ENCODE data around the gene CLASP1.
"Not testable (repeated sequence)": the region's sequence is repeated elsewhere in the genome, so short reads cannot be mapped to it uniquely, and the experiment has no call there.

The CLASP1 gene

DNA sequence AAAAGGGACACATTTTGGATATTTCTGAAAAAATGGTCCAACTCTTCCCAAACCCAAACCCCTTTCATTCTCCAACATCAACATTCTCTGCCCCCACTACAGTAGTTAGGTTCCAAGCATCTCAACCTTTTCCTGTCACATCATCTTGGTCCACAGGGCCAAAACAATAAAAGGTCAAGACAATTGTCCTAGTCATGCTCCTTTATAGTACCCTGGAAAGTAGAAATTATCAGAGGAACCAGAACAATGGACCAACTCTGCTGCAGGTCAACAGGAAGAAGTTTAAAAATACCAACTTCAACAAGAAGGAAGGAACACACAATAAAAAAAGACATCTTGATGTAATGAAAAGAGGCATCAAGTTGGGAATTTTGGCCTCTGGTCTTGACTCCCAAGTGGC lies 36.1 kb downstream of the CLASP1 start:
- no peak for DNase-seq

DNA sequence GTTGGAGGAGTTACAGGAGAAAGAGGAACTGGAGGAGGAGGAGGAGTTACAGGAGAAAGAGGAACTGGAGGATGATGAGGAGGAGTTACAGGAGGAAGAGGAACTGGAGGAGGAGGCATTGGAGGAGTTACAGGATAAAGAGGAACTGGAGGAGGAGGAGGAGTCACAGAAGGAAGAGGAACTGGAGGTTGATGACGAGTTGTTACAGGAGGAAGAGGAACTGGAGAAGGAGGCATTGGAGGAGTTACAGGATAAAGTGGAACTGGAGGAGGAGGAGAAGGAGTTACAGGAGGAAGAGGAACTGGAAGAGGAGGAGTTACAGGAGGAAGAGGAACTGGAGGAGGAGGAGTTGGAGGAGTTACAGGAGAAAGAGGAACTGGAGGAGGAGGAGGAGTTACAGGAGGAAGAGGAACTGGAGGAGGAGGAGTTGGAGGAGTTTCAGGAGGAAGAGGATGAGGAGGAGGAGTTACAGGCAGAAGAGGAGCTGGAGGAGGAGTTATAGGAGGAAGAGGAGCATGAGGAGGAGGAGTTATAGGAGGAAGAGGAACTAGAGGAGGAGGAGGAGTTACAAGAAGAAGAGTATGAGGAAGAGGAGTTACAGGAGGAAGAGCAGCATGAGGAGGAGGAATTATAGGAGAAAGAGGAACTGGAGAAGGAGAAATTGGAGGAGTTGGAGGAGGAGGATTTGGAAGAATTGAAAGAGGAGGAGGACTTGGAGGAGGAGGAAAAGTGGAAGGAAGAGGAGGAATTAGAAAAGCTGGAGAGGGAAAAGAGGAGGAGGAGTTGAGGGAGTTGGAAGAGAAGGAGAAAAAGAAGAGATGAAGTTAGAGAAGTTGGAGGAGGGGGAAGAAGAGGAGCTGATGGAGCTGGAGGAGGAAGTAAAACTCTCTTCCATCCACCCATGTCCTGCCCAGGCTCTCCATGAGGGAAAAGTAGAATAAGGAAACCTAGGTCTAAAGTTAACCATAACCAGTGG lies 37.2 kb downstream of the CLASP1 start:
- DNase-seq, result no peak

DNA sequence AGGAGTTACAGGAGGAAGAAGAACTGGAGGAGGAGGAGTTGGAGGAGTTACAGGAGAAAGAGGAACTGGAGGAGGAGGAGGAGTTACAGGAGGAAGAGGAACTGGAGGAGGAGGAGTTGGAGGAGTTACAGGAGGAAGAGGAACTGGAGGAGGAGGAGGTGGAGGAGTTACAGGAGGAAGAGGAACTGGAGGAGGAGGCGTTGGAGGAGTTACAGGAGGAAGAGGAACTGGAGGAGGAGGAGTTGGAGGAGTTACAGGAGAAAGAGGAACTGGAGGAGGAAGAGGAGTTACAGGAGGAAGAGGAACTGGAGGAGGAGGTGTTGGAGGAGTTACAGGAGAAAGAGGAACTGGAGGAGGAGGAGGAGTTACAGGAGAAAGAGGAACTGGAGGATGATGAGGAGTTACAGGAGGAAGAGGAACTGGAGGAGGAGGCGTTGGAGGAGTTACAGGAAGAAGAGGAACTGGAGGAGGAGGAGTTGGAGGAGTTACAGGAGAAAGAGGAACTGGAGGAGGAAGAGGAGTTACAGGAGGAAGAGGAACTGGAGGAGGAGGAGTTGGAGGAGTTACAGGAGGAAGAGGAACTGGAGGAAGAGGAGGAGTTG lies 38.1 kb downstream of the CLASP1 start:
- not testable (repeated sequence) for DNase-seq

DNA sequence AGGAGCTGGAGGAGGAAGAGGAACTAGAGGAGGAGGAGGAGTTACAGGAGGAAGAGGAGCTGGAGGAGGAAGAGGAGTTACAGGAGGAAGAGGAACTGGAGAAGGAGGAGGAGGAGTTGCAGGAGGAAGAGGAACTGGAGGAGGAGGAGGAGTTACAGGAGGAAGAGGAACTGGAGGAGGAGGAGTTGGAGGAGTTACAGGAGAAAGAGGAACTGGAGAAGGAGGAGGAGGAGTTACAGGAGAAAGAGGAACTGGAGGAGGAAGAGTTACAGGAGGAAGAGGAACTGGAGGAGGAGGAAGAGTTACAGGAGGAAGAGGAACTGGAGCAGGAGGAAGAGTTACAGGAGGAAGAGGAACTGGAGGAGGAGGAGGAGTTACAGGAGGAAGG lies 38.8 kb downstream of the CLASP1 start:
- not testable (repeated sequence) for DNase-seq

DNA sequence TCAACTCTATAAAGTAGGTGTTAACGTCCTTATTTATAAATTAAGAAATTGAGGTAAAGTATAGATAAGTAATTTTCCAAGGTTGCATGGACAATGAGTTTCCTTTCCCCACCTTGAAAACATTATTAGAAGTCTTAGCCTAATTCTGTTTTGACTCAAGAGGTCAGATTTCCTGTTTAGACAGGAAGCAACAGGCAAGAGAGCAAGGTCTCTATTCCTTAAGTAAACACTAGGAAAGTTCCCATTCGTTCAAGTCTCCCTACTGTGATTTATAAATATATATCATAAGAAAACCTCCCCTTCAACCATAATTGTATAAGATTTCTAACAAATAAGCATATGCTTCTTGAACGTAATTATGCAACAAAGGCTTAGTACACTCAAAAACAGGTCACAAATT lies 40.3 kb downstream of the CLASP1 start:
- no peak for DNase-seq

DNA sequence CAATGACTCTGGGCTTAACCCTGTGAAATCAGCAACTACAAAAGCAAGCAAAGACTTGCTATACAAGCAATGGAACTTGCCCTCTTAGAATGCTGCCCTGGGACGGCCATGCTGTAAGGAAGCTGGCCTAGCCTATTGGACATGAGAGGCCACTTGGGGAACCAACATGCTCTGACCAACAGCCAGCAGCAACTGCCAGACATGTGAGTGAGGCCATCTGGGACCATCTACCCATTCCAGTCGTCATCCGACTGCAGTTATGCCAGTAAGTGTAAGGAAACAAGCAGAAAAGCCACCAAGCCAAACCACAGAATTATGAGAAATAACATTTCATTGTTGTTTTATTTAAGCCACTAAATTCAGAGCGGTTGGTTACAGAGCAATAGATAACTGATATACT lies 40.9 kb downstream of the CLASP1 start:
- no peak for DNase-seq

DNA sequence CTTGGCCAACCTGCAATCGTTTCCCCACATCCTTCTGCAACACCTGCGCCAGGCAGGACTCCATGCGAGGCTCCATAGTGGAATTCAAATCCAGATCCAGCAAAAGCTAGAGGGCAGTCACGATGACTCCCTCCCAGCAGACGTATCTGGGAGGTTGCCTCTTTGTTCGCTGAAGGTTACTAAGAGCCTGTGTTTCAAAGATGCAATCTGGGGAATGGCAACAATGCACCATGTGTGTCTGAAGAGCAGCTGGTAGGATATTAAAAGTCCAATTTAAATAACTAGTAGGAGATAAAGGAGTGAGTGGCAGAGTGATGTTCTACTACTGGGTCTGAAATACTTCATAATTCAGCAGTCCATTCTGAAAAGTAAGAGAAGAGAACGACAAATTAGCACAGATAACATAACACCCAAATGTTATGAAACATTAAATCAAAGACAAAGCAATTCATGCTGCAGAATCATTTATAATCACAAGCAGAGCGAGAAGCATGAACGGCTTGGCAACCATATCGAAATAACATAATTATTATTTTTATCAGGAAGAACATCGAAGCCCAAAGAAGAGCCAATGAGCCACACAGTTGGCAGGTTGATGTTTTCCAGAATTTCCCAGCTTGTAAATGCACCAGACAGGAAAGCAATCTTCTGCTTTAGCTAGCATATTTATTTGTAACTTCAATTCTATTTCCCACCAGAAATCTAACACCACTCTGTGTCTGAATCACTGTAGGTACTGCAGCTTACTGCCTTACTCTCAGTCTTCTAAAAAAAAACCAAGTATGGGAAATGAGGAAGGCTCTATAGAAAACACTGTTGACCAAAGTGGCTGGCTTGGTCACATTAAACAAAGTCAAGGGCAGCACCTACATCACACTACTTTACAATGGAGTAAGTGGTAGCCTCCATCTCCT lies 43.2 kb downstream of the CLASP1 start:
- DNase-seq, result no peak

DNA sequence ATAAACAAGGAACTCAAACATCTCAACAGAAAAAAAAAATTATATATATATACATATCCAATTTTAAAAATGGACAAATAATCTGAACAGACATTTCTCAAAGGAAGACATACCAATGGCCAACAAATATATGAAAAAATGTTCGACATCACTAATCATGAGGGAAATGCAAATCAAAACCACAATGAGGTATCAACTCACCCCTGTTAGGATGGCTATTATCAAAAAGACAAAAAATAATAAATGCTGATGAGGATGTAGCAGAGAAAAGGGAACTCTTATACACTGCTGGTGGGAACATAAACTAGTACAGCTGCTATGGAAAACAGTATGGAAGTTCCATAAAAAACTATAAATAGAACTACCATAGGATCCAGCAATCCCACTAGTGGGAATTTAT lies 46.1 kb downstream of the CLASP1 start:
- no peak for DNase-seq

DNA sequence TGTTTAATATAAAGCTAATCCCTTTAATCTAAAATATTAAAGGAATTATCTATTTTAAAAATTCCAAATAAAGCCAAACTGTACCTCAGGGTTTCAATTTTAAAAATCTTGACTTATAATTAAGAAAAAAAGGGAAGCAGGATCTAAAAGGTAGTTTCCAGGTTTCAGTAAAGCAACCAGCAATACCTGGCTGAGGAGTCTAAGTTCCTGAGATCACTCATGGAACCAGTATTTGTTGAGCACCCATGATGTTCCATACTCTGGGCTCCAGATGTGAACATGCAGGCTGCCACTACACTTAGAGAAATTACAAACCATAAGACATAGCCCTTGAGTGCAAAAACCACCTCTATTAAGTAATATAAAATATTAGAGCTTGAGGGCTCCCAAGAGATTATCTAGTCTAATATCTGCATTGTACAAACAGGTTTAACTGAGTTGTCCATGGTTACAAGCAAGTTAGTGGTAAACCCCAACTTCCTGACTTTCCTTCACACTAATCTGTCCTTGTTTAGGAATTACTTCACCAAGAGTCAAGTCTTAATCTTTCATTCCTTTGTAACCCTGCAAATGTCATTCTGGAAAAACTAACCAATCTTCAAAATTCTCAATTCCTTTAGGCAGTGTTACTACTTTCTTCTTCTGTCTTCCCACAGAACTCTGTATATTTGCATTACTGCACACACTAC lies 49.2 kb downstream of the CLASP1 start:
- DNase-seq, result no peak

DNA sequence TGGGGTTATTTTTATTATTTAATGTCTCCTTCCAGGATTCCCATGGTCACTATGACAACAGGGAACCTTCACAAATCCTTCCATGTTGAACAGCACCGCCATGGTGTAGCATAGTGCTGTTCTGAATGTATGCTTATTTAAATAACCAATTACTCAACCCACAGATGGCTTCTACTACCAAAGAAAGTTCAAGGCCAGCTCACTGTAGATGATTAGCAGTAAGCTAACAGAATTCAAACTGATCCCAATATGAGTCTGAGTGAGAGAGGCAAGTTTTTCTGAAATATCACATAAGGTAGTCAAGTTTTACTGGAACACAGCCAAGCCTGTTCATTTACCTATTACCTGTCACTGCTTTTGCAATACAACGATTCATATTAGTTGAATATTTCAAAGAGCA lies 51.2 kb downstream of the CLASP1 start:
- no peak for DNase-seq

DNA sequence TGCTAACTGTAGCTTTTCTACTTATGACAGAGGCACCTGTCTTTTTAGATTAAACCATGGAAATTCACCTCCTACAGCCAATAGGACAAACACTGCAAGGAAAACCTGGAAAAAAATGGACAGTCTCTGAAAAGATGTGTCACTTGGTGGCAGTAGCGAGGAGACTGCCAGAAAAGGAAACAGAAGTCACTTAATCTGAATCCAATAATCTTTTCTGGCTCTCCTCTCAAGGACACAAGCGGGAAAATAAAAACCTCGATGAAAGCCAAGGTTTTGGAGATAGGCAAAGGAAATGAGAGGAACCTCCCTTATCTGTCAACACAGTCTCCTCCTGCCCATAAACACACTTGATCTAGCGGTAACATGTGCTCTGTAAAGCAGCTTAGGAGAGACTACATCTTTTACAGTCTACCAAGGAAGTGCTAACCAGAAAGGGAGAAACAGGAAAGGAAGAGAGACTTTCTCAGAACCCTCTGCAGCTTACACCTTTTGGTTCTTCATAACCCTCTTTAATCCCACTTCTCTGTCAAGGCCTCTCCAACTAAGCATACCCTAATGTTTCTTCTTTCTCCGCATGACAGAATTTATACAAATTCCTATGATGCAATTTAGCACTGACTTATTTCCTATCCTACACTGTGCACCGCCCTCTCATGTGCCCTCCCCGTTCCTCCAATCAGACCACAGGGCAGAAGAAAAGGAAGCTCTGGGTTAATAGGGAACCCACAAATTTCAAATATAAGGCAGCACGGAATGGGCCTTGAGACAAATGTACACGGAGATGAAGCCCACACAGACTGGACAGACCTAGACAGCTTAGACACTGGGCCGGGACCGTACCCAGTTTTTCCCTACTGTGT lies 52.8 kb downstream of the CLASP1 start:
- DNase-seq, result peak; percentile 41

DNA sequence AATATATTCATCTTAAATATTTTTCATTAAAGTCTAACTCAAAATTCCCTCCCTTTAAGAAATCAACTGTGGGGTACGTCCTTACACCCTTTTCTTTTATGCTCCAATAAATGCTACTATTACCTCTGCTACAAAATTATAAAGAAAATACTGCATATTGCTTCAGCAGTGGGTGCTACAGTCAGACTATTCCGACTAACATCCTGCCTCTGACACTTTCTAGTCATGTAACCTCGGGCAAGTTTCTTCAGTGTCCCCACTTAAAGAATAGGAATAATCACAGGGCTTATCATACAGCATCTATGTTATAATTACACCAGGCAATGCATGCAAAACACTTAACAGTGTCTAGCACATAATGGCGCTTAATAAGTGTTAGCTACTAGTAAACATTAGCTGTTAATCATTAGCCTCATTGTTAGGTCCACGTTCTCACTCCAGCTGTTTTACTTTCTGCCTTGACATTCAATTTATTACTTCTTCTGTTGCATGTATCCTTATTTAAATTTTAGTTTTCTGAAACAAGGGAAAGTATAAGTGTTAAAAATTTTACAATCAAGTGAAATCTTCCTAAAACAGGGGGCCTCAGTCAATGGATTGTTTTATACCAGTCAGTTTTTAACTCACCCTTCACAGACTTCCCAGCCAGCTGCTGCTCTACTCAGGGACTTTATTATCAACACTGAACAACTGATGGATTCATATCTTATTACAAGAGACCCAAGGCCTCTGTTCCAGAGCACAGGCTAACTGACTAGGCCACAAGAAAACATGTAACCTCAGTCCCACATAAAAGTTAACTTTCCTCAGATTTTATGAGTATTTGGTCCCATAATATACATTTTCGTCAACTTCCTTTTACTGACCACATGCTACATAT lies 54.0 kb downstream of the CLASP1 start:
- DNase-seq, result no peak

DNA sequence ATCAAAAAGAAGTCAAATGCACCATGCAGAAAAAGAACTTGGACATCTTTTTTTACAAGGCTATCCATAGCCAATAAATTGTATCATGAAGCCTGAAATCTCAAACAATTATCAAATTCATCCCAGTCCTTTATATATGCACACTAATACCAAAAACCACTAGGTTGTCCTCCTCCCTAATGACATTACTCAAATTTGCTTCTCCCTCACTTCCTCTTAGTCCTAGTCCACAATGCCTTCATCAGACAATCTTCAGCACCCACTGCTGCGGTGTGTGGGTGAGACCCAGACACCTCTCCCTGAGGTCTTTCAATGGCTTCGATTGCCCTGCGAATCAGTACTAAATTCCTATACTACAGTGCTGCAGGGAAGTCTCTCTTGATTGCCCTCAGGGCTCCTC lies 58.1 kb downstream of the CLASP1 start:
- DNase-seq, result no peak

DNA sequence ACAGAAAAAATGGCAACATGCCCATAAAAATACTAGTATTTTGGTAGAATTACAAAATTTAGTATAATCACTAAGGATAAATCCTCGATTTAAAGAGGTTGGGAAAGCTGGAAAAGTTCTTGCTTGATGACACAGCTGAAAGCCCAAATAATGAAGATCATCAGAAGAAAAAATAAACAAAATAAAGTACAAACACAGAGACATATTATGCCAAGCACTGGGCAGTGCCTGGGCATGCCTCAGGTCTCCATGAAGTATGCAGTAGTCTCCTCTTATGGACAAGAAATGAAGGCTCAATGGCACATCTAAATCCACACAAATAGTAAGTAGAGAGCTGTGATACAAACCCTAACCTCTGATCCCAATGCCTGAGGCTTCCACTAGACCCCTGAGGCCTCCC lies 60.9 kb downstream of the CLASP1 start:
- DNase-seq, result no peak

DNA sequence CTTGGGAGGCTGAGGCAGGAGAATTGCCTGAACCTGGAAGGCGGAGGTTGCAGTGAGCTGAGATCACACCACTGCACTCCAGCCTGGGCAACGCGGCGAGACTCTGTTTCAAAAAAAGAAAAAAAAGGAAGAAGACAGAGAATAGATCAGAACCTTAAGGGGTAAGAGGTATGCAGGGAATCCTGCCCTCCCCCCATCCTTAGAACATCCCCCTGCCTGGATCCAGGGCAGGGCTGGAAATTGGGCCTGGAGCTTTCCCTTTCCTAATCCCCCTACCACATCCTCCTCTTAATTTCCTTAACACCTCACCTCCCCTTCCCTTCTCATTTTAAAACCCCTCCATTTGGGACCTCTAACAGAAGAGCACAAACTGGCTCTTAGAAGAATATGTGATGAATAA lies 62.1 kb downstream of the CLASP1 start:
- DNase-seq, result no peak

DNA sequence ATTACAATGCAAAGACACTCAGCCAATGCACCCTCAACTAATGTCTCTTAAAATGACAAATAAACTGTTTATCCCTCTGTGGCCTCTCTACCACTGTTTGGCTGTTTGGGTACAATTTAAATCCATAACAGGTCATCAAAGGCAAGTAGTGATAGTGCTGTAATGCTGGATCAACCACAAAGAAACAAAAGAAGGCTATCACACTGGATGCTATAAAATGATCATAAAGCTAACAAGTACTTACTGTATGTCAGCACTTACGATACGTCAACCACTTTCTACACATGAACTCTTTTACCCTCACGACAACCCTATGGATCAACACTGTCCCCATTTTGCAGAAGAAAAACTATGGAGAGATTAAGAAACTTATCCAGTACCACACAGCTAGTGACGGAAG lies 64.5 kb downstream of the CLASP1 start:
- DNase-seq, result no peak

DNA sequence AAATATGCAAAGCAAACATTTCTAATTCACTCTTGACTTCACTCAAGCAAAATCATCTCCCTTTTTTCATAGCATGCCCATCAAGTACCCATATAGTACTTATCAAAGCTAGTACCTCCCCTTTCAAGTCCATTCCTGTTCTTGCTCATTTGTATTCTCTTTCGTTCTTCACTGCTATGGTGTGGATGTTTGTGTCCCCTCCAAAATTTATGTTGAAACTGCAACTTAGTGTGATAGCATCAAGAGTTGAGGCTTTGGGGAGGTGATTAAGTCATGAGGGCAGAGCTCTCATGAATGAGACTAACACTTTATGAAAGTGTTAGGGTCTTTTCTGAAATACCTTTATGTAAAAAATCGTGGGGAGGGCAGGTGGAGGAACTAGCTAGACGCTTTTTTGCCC lies 65.7 kb downstream of the CLASP1 start:
- DNase-seq, result no peak

DNA sequence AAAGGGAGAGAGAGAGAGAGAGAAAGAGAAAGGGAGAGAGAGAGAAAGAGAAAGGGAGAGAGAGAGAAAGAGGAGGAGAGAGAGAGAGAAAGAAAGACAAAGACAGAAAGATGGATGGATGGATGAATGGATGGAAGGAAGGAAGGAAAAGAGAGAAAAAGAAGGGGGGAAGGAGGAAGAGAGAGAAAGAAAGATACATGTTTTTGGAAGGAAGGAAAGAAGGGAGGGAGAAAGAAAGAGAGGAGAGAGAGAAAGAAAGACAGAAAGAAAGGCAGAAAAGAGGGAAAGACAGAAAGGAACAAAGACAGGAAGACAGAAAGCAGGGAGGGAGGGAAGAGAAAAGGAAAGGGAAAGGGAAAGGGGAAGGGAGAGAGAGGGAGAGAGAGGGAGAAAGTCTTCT lies 67.0 kb downstream of the CLASP1 start:
- DNase-seq, result no peak

DNA sequence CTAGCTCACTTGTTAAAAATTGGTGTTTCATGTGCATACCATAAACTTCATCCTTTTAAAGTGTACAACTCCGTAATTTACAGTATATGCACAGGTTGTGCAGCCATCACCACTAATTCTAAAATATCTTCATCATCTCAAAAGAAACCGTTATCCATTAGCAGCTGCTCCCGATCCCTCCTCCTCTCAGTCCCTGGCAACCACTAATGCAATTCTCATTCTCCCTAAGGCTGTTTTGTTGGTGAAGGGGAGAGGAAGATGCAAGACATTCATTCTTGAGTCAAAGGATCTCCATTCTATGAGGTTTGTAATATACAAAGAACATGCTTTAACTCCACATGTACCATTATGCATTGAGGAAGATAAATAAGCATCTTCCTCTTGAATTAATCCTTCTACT lies 70.0 kb downstream of the CLASP1 start:
- DNase-seq, result no peak

DNA sequence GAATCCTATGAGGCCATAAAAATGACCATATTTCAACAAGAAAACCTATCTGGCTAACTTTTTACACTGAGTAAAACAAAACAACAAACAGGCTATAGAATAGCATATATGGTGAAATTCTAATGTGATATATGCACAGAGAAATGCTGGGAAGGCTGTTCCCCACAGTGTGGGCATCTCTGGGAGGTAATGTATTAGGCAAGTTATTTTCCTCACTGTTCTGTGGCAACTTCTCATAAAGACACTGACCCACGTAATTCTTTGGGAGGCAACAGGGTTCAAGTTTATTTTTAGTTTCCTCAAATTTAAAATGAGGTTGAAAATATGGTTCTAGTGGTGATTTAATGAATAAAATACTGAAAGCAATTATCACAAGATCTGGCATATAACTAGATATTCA lies 71.9 kb downstream of the CLASP1 start:
- no peak for DNase-seq

DNA sequence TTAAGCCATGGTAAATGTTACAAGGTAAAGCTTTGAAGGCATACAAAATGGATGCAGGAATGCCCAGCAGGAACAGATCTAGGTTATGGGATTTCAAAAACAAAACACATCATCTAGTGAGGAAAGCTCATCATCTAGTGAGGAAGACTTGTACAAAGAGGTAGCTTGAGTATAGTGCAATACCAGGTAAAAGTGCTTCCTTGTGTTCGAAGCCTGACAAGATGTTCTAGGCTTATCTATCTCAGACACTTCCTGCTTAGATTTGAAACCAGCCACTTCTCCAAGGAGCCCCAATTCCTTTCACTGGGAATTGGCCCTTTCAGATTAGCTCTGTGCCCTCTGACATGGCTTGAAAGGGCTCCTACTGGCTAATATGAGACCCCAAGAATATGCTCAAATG lies 73.0 kb downstream of the CLASP1 start:
- no peak for DNase-seq
